ENCODE measurements around the gene SNX4. TPM values are rescaled to one million over a fixed set of nuclear protein-coding genes. Genes with fewer than 3 reads are reported as not detected.

The SNX4 gene
- total RNA-seq, 4 donors from 2014 or later = 66.5 to 112 (median 82.1) TPM

DNA sequence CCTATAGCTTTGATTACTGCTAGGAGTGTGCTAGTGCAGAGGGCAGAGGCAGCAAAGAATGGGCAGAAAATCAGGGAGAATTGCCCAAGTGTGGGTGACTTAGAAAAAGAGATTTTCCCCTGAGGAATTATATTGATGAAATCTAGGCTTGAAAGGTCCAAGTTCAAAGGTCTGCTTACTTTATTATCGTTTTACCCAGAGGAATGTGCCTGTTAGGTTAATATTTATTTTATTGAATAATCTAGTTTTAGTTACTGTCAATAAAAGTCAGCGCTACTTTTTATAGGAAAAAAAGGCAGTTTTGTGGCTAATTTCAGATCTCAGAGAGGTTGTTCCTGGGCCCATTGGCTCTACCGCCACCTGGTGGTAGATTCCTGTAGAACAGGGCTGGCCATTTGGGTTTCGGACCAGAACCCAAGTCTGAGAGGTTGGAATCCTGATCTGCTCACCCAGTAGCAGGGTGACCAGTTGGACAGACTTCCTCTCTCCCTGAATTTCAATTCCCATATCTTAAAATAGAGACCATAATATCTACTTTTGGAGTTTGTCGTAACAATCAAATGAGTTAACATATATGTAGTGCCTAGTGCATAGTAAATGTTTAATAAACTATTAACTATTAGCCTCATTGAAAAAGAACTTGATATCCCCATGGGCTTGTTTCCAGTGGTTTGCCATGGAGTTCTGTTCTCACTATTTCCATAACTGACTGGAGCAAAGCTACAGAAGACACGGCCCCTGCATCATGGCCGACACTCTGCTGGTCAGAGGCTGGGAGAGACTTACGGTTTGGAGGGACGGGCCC, 82.2 kb downstream of the SNX4 start:
- Histone ChIP-seq H3K27ac (no peak overlapping the region), H3K4me3 (no peak overlapping the region), H3K27me3 (no peaks in the 10 kb centered on the region), H3K4me1 (peaks cover 0 to 9% (median 0%) of the 10 kb centered on the region in 4 donors), H3K9me3 (no peaks in the 10 kb centered on the region), H3K36me3 (no peaks in the 10 kb centered on the region)
- peak; percentile 56 for DNase-seq
- no peak for TF ChIP-seq POLR2A (IDR thresholded peaks at IDR 0.05)
- TF ChIP-seq, protein P1, sequence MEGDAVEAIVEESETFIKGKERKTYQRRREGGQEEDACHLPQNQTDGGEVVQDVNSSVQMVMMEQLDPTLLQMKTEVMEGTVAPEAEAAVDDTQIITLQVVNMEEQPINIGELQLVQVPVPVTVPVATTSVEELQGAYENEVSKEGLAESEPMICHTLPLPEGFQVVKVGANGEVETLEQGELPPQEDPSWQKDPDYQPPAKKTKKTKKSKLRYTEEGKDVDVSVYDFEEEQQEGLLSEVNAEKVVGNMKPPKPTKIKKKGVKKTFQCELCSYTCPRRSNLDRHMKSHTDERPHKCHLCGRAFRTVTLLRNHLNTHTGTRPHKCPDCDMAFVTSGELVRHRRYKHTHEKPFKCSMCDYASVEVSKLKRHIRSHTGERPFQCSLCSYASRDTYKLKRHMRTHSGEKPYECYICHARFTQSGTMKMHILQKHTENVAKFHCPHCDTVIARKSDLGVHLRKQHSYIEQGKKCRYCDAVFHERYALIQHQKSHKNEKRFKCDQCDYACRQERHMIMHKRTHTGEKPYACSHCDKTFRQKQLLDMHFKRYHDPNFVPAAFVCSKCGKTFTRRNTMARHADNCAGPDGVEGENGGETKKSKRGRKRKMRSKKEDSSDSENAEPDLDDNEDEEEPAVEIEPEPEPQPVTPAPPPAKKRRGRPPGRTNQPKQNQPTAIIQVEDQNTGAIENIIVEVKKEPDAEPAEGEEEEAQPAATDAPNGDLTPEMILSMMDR (IDR thresholded peaks at IDR 0.05) = peak; percentile 87 to 97 (median 96)
- 49 to 52% methylated on average over 8 to 9 of the region's 9 CpGs for WGBS, 2 donors (ENCODE audit: low coverage in 1 of 2)
- in situ Hi-C loops (cut with MboI; ENCODE audit: low pct_ligation_motif_present in 1 of 4, low pct_unique_long_range_greater_than_20kb in 1 of 4, low sequenced_read_pairs in 3 of 4) (loop anchor here (10.0 to 25.0 kb wide), 5 partner anchors 276 to 676 kb away; partner anchors contain the start of gene MUC13 (in 1 of the 4)), intact Hi-C loops (cut with DNase I; ENCODE audit: low total_unique reads) (loop anchor here (1.0 to 10.0 kb wide), 2 partner anchors 443 to 513 kb away; no protein-coding TSS in a partner anchor)

DNA sequence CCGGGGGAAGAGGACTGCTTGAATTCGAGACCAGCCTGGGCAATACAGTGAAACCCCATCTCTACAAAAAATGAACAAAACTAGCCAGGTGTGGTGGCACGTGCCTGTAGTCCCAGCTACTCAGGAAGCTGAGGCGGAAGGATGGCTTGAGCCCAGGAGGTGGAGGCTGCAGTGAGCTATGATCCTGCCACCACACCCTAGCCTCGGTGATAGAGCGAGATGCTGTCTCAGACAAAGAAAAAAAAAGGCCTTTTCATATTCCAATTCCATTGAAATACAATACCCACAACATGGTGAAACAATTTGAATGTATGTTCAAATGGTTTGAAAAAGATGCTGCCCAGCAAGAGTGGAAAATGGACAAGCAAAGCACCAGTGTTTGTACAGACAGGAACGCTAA, 83.1 kb downstream of the SNX4 start:
- in situ Hi-C loops (cut with MboI; ENCODE audit: low pct_ligation_motif_present in 1 of 4, low pct_unique_long_range_greater_than_20kb in 1 of 4, low sequenced_read_pairs in 3 of 4) = loop anchor here (10.0 to 25.0 kb wide), 5 partner anchors 275 to 675 kb away; partner anchors contain the start of gene MUC13 (in 1 of the 4)
- TF ChIP-seq EP300 (IDR thresholded peaks at IDR 0.05; ENCODE audit: low read depth) = no peak
- TF ChIP-seq POLR2A (IDR thresholded peaks at IDR 0.05) = no peak
- no peak for TF ChIP-seq POLR2AphosphoS5 (IDR thresholded peaks at IDR 0.05)
- TF ChIP-seq, protein P1 (IDR thresholded peaks at IDR 0.05) = no peak
- intact Hi-C loops (cut with DNase I; ENCODE audit: low total_unique reads) = loop anchor here (1.0 to 10.0 kb wide), 2 partner anchors 442 to 512 kb away; no protein-coding TSS in a partner anchor

DNA sequence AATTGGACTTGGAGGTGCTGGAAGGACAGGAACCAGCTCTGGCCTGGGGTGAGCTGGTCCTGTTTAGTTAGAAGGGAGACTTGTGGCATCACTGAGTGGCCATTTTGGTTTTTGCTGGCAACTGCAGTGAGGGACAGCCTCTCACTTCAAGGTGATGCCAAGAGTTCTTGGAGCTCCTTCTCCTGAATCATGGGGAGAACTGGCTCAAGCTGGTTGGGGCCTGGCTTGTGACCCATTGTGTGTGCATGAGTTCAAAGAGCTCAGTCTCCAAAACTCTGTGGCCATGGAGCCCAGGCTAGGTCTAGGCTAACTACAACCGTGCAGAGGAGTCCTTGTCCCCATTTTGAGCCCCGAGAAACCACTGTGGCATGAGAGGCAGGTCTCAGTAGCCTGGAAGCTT, 84.8 kb downstream of the SNX4 start:
- WGBS, 2 donors (ENCODE audit: low coverage in 1 of 2) = no CpG with 5 or more reads among the region's 2 CpGs
- Histone ChIP-seq H3K4me1 (peaks cover 0 to 9% (median 0%) of the 10 kb centered on the region in 4 donors), H3K36me3 (no peaks in the 10 kb centered on the region), H3K27ac (no peak overlapping the region), H3K4me3 (no peak overlapping the region), H3K27me3 (no peaks in the 10 kb centered on the region), H3K9me3 (no peaks in the 10 kb centered on the region)
- intact Hi-C loops (cut with DNase I; ENCODE audit: low total_unique reads) = loop anchor here (10.0 kb wide), 1 partner anchor 510 kb away; no protein-coding TSS in a partner anchor
- in situ Hi-C loops (cut with MboI; ENCODE audit: low pct_ligation_motif_present in 1 of 4, low pct_unique_long_range_greater_than_20kb in 1 of 4, low sequenced_read_pairs in 3 of 4) = loop anchor here (10.0 to 25.0 kb wide), 5 partner anchors 273 to 673 kb away; partner anchors contain the start of gene MUC13 (in 1 of the 4)
- no peak for TF ChIP-seq POLR2A (IDR thresholded peaks at IDR 0.05)
- no peak for TF ChIP-seq EP300 (IDR thresholded peaks at IDR 0.05; ENCODE audit: low read depth)
- TF ChIP-seq, protein P1 (IDR thresholded peaks at IDR 0.05) = no peak
- no peak for TF ChIP-seq POLR2AphosphoS5 (IDR thresholded peaks at IDR 0.05)
- DNase-seq = no peak

More for the DNA sequence above, 83.1 kb downstream of the SNX4 start:
- 51 to 70% methylated on average over 2 to 7 of the region's 7 CpGs for WGBS, 2 donors (ENCODE audit: low coverage in 1 of 2)
- H3K4me1 ChIP-seq = peaks cover 0 to 9% (median 0%) of the 10 kb centered on the region in 4 donors
- DNase-seq = no peak
- H3K36me3 ChIP-seq = no peaks in the 10 kb centered on the region
- H3K27ac ChIP-seq = no peak overlapping the region
- no peaks in the 10 kb centered on the region for H3K9me3 ChIP-seq
- no peaks in the 10 kb centered on the region for H3K27me3 ChIP-seq
- H3K4me3 ChIP-seq = no peak overlapping the region

DNA sequence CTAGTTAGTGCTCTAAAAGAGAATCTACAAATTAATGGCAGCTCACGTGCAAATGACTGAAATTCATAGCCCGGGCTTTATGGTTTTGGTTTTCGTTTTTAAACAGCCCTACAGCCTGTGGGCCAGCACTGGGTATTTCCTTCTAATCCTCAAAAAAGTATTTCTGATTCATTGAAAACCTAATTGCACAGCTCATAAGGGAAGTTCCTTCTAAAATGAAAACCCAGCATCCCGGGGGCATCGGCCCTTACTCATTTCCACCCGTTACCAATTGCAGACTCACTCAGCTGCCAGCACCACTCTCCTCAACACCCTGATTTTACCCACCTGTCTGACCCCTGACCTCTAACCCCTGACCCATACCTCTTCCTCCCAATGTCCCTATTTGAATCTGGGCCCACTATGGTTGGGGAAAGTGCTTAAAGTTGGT, 85.4 kb downstream of the SNX4 start:
- no peak overlapping the region for H3K4me3 ChIP-seq
- H3K36me3 ChIP-seq = no peaks in the 10 kb centered on the region
- H3K9me3 ChIP-seq = no peaks in the 10 kb centered on the region
- in situ Hi-C loops (cut with MboI; ENCODE audit: low pct_ligation_motif_present in 1 of 4, low pct_unique_long_range_greater_than_20kb in 1 of 4, low sequenced_read_pairs in 3 of 4) = loop anchor here (10.0 to 25.0 kb wide), 5 partner anchors 272 to 672 kb away; partner anchors contain the start of gene MUC13 (in 1 of the 4)
- no peak overlapping the region for H3K27ac ChIP-seq
- WGBS, 2 donors (ENCODE audit: low coverage in 1 of 2) = 79 to 88% methylated on average over 5 to 6 of the region's 6 CpGs
- intact Hi-C loops (cut with DNase I; ENCODE audit: low total_unique reads) = loop anchor here (10.0 kb wide), 1 partner anchor 510 kb away; no protein-coding TSS in a partner anchor
- no peaks in the 10 kb centered on the region for H3K27me3 ChIP-seq
- H3K4me1 ChIP-seq = peaks cover 0 to 9% (median 0%) of the 10 kb centered on the region in 4 donors
- TF ChIP-seq EP300 (IDR thresholded peaks at IDR 0.05; ENCODE audit: low read depth) = no peak
- no peak for TF ChIP-seq POLR2A (IDR thresholded peaks at IDR 0.05)
- TF ChIP-seq, protein P1 (IDR thresholded peaks at IDR 0.05) = no peak
- no peak for TF ChIP-seq POLR2AphosphoS5 (IDR thresholded peaks at IDR 0.05)
- DNase-seq = no peak
